K562 (cell line): ENCODE results near the gene KRI1. TPM values are rescaled to one million over a fixed set of nuclear protein-coding genes. Genes with fewer than 3 reads are reported as not detected.

Source experiments
- CBFA2T3 ChIP-seq: fragments of 450-650 bp; IDR thresholded peaks from 2 replicates; pipeline ENCODE4 v1.6.1; 2017
- CEBPG ChIP-seq, 3 experiments: fragments of 200-800 bp in 1 of 3; sonication (Bioruptor generic) in 1 of 3; sonication (generic) in 1 of 3; formaldehyde crosslinking in 1 of 3; IDR thresholded peaks in 2 of 3; conservative IDR thresholded peaks in 1 of 3; 2 replicates each; pipeline versions ENCODE4 v1.6.1 to v1.8.0; 2016 to 2022; ENCODE audit warnings: missing compliant biosample characterization in 2 of 3, missing genetic modification characterization in 2 of 3, mild to moderate bottlenecking in 1 of 3, missing genetic modification reagents in 1 of 3
- SUPT5H ChIP-seq: fragments of 450-650 bp; IDR thresholded peaks from 2 replicates; pipeline ENCODE4 v1.6.1; 2016
- polyA plus RNA-seq, 8 experiments: library from polyadenylated mRNA; depleted of rRNA in 4 of 8; stranded (reverse) in 5 of 8; unstranded in 3 of 8; fragments of >200 nt; fragmentation: Nextera tagmentation in 2 of 8; fragmentation: Illumina TruSeq in 1 of 8; extraction: Ambion mirVana in 2 of 8; extraction: Trizol in 1 of 8; gene quantifications; 2 replicates each; pipeline versions ENCODE4 v1.2.1 to v1.2.3, GENCODE V29; 2011 to 2014; ENCODE audit warnings: inconsistent platforms in 1 of 8, missing spikeins in 1 of 8
- total RNA-seq, 7 experiments: library from RNA; depleted of rRNA in 6 of 7; stranded (reverse); fragments of >200 nt in 6 of 7; fragmentation: Illumina TruSeq in 2 of 7; extraction: Trizol in 2 of 7; gene quantifications; 2 replicates each; pipeline versions ENCODE4 v1.2.1 to v1.2.3, GENCODE V29; 2011 to 2021; ENCODE audit warnings: low replicate concordance in 1 of 7
- TF ChIP-seq, protein P1 (sequence below): IDR thresholded peaks from 2 replicates; pipeline ENCODE4 v1.6.1; 2011; ENCODE audit warnings: borderline replicate concordance, low read depth, mild to moderate bottlenecking, moderate library complexity, low read length; ENCODE audit not compliant: insufficient read depth, poor library complexity, severe bottlenecking
- TF ChIP-seq, protein P2 (sequence below): sonication (generic); formaldehyde crosslinking; IDR thresholded peaks from 2 replicates; pipeline ENCODE4 v1.8.1; 2023; ENCODE audit warnings: missing genetic modification reagents, mild to moderate bottlenecking, borderline replicate concordance
- TF ChIP-seq, protein P3 (sequence below): fragments of 150-350 bp; conservative IDR thresholded peaks from 2 replicates; pipeline ENCODE4 v1.6.1; 2014; ENCODE audit warnings: low read length
- TF ChIP-seq, protein P4 (sequence below): fragments of 450-650 bp; IDR thresholded peaks from 2 replicates; pipeline ENCODE4 v1.6.1; 2018; ENCODE audit warnings: mild to moderate bottlenecking, low read depth; ENCODE audit not compliant: partially characterized antibody
- TF ChIP-seq, protein P5 (sequence below): fragments of 450-650 bp; IDR thresholded peaks from 2 replicates; pipeline ENCODE4 v1.6.1; 2017; ENCODE audit warnings: antibody characterized with exemption, mild to moderate bottlenecking

The KRI1 gene
- total and polyA plus RNA-seq, 9 of the 15 experiments (the other 6 are each of a cell fraction or from before 2014, with no cell fraction given), result 1.1 to 50.7 (median 24.7) TPM

DNA sequence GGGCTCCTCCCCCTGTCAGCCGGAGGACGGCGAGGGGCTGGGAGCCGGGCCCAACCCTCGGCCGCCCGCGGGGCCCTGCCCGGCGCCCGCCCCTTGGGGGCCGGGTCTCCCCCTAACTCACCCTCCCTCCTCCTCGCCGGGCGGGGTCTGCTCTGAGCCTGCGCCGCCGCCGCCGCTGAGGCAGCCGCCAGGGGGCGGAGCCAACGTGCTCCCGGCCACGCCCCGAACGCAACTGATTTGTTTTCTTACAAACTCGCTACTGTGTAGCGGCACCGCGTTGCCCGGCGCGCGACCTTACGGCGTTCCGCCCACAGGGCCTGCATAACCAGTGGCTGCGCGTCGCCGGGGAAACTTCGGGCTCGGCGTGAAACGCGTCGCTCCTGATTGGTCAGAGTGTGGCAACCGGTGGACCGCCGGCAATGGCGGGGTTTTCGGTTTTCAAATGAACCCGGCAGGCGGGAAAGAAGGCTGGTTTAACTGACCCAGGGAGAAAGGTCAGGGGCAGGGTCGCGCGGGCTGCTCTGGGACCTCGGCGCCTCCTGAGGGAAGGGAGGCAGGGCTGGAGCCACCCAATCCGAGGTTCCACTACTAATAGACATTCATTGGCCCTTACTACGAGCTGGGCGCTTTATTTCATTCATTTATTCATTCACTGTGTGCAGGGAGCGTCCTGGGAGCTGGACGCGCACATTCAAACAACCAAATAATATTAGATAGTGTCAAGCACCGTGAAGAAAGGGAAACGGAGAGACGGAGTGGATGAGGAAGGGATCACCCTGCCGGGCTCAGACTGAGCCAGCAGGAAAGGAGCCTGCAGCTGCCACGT, 3.2 kb upstream of the KRI1 start, which contains the start of gene CDKN2D (continued):
- TF ChIP-seq, protein P1, sequence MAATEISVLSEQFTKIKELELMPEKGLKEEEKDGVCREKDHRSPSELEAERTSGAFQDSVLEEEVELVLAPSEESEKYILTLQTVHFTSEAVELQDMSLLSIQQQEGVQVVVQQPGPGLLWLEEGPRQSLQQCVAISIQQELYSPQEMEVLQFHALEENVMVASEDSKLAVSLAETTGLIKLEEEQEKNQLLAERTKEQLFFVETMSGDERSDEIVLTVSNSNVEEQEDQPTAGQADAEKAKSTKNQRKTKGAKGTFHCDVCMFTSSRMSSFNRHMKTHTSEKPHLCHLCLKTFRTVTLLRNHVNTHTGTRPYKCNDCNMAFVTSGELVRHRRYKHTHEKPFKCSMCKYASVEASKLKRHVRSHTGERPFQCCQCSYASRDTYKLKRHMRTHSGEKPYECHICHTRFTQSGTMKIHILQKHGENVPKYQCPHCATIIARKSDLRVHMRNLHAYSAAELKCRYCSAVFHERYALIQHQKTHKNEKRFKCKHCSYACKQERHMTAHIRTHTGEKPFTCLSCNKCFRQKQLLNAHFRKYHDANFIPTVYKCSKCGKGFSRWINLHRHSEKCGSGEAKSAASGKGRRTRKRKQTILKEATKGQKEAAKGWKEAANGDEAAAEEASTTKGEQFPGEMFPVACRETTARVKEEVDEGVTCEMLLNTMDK, result no peak
- TF ChIP-seq CEBPG (CRISPR knock-in tag; IDR thresholded peaks at IDR 0.05) (peak; percentile 61), CEBPG (tag; conservative IDR thresholded peaks at IDR 0.05 in 1 of 2, IDR thresholded peaks at IDR 0.05 in 1 of 2) (no peak), CBFA2T3 (no peak), SUPT5H (peak; percentile 69)
- TF ChIP-seq, protein P2, sequence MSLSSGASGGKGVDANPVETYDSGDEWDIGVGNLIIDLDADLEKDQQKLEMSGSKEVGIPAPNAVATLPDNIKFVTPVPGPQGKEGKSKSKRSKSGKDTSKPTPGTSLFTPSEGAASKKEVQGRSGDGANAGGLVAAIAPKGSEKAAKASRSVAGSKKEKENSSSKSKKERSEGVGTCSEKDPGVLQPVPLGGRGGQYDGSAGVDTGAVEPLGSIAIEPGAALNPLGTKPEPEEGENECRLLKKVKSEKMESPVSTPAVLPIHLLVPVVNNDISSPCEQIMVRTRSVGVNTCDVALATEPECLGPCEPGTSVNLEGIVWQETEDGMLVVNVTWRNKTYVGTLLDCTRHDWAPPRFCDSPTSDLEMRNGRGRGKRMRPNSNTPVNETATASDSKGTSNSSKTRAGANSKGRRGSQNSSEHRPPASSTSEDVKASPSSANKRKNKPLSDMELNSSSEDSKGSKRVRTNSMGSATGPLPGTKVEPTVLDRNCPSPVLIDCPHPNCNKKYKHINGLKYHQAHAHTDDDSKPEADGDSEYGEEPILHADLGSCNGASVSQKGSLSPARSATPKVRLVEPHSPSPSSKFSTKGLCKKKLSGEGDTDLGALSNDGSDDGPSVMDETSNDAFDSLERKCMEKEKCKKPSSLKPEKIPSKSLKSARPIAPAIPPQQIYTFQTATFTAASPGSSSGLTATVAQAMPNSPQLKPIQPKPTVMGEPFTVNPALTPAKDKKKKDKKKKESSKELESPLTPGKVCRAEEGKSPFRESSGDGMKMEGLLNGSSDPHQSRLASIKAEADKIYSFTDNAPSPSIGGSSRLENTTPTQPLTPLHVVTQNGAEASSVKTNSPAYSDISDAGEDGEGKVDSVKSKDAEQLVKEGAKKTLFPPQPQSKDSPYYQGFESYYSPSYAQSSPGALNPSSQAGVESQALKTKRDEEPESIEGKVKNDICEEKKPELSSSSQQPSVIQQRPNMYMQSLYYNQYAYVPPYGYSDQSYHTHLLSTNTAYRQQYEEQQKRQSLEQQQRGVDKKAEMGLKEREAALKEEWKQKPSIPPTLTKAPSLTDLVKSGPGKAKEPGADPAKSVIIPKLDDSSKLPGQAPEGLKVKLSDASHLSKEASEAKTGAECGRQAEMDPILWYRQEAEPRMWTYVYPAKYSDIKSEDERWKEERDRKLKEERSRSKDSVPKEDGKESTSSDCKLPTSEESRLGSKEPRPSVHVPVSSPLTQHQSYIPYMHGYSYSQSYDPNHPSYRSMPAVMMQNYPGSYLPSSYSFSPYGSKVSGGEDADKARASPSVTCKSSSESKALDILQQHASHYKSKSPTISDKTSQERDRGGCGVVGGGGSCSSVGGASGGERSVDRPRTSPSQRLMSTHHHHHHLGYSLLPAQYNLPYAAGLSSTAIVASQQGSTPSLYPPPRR (CRISPR knock-in tag), result no peak
- TF ChIP-seq, protein P3, sequence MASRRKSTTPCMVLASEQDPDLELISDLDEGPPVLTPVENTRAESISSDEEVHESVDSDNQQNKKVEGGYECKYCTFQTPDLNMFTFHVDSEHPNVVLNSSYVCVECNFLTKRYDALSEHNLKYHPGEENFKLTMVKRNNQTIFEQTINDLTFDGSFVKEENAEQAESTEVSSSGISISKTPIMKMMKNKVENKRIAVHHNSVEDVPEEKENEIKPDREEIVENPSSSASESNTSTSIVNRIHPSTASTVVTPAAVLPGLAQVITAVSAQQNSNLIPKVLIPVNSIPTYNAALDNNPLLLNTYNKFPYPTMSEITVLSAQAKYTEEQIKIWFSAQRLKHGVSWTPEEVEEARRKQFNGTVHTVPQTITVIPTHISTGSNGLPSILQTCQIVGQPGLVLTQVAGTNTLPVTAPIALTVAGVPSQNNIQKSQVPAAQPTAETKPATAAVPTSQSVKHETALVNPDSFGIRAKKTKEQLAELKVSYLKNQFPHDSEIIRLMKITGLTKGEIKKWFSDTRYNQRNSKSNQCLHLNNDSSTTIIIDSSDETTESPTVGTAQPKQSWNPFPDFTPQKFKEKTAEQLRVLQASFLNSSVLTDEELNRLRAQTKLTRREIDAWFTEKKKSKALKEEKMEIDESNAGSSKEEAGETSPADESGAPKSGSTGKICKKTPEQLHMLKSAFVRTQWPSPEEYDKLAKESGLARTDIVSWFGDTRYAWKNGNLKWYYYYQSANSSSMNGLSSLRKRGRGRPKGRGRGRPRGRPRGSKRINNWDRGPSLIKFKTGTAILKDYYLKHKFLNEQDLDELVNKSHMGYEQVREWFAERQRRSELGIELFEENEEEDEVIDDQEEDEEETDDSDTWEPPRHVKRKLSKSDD, result no peak
- TF ChIP-seq, protein P4, sequence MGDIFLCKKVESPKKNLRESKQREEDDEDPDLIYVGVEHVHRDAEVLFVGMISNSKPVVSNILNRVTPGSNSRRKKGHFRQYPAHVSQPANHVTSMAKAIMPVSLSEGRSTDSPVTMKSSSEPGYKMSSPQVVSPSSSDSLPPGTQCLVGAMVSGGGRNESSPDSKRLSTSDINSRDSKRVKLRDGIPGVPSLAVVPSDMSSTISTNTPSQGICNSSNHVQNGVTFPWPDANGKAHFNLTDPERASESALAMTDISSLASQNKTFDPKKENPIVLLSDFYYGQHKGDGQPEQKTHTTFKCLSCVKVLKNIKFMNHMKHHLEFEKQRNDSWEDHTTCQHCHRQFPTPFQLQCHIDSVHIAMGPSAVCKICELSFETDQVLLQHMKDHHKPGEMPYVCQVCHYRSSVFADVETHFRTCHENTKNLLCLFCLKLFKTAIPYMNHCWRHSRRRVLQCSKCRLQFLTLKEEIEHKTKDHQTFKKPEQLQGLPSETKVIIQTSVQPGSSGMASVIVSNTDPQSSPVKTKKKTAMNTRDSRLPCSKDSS, result no peak
- TF ChIP-seq, protein P5, sequence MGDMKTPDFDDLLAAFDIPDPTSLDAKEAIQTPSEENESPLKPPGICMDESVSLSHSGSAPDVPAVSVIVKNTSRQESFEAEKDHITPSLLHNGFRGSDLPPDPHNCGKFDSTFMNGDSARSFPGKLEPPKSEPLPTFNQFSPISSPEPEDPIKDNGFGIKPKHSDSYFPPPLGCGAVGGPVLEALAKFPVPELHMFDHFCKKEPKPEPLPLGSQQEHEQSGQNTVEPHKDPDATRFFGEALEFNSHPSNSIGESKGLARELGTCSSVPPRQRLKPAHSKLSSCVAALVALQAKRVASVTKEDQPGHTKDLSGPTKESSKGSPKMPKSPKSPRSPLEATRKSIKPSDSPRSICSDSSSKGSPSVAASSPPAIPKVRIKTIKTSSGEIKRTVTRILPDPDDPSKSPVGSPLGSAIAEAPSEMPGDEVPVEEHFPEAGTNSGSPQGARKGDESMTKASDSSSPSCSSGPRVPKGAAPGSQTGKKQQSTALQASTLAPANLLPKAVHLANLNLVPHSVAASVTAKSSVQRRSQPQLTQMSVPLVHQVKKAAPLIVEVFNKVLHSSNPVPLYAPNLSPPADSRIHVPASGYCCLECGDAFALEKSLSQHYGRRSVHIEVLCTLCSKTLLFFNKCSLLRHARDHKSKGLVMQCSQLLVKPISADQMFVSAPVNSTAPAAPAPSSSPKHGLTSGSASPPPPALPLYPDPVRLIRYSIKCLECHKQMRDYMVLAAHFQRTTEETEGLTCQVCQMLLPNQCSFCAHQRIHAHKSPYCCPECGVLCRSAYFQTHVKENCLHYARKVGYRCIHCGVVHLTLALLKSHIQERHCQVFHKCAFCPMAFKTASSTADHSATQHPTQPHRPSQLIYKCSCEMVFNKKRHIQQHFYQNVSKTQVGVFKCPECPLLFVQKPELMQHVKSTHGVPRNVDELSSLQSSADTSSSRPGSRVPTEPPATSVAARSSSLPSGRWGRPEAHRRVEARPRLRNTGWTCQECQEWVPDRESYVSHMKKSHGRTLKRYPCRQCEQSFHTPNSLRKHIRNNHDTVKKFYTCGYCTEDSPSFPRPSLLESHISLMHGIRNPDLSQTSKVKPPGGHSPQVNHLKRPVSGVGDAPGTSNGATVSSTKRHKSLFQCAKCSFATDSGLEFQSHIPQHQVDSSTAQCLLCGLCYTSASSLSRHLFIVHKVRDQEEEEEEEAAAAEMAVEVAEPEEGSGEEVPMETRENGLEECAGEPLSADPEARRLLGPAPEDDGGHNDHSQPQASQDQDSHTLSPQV, result peak; percentile 92
